IMR-90 (cell line): ENCODE results near the gene CGREF1. TPM values are rescaled to one million over a fixed set of nuclear protein-coding genes. Genes with fewer than 3 reads are reported as not detected.

Experiments
- ATAC-seq: fragments of 200-7000 bp; cut with Tn5 transposase; 2 replicates; pipeline ENCODE4 v1.9.1; 2020; ENCODE audit warnings: low read depth, mild to moderate bottlenecking, moderate library complexity
- BruUV-seq: library from RNA; stranded (reverse); fragments of 400-500 nt; replicated peaks from 2 replicates; lab custom pipeline; 2021; lab: Mats Ljungman, UMichigan
- CTCF ChIA-PET: fragments of 300-600 bp; formaldehyde crosslinking; extraction: SDS; loops from one replicate; lab custom pipeline; 2021; ENCODE audit warnings: antibody characterized with exemption; lab: Yijun Ruan, JAX
- POLR2A ChIA-PET: fragments of 300-600 bp; sonication (Branson Sonifier 250); formaldehyde crosslinking; loops from one replicate; lab custom pipeline; 2022; ENCODE audit warnings: antibody characterized with exemption; ENCODE audit not compliant: unreplicated experiment; lab: Charles Lee
- DNase-seq: peaks from one replicate; pipeline ENCODE4 v3.0.0; 2013
- H2AFZ ChIP-seq: replicated peaks from 2 replicates; pipeline ENCODE3; 2013; ENCODE audit warnings: low read length, mild to moderate bottlenecking; ENCODE audit not compliant: poor library complexity
- H2AK5ac ChIP-seq: 2 replicates; pipeline ENCODE4 v1.6.1; 2013; ENCODE audit warnings: low read depth, low read length, inconsistent platforms
- H2AK9ac ChIP-seq: replicated peaks from 2 replicates; pipeline ENCODE3; 2013; ENCODE audit warnings: mild to moderate bottlenecking, low read depth, low read length, moderate library complexity; ENCODE audit not compliant: poor library complexity
- H2BK120ac ChIP-seq: 2 replicates; pipeline ENCODE4 v1.6.1; 2013; ENCODE audit warnings: low read depth, low read length, inconsistent platforms
- H2BK15ac ChIP-seq: 3 replicates; pipeline ENCODE4 v1.6.1; 2013; ENCODE audit warnings: low read depth, low read length, inconsistent platforms
- H2BK20ac ChIP-seq: 2 replicates; pipeline ENCODE4 v1.6.1; 2013; ENCODE audit warnings: low read depth, mild to moderate bottlenecking, inconsistent platforms, low read length, moderate library complexity
- H2BK5ac ChIP-seq: 2 replicates; pipeline ENCODE4 v1.6.1; 2013; ENCODE audit warnings: mild to moderate bottlenecking, low read depth, low read length, inconsistent platforms; ENCODE audit not compliant: poor library complexity, severe bottlenecking
- H3K14ac ChIP-seq: replicated peaks from 2 replicates; pipeline ENCODE4 v1.6.1; 2013; ENCODE audit warnings: low read depth, low read length, inconsistent platforms
- H3K18ac ChIP-seq: 2 replicates; pipeline ENCODE4 v1.6.1; 2013; ENCODE audit warnings: low read depth, low read length, control low read depth
- H3K23ac ChIP-seq: 2 replicates; pipeline ENCODE4 v1.6.1; 2013; ENCODE audit warnings: low read depth, low read length, inconsistent platforms
- H3K27ac ChIP-seq: 2 replicates; pipeline ENCODE4 v1.5.1; 2013; ENCODE audit warnings: mild to moderate bottlenecking, control low read depth, low read length; ENCODE audit not compliant: insufficient read depth
- H3K27me3 ChIP-seq: 2 replicates; pipeline ENCODE4 v1.6.1; 2013; ENCODE audit warnings: low read length; ENCODE audit not compliant: control insufficient read depth, insufficient read depth
- H3K36me3 ChIP-seq: 2 replicates; pipeline ENCODE4 v1.6.1; 2013; ENCODE audit warnings: low read length, mixed read lengths; ENCODE audit not compliant: control insufficient read depth, insufficient read depth
- H3K4ac ChIP-seq: 2 replicates; pipeline ENCODE4 v1.6.1; 2013; ENCODE audit warnings: low read depth, low read length, inconsistent platforms
- H3K4me1 ChIP-seq: 2 replicates; pipeline ENCODE4 v1.6.1; 2013; ENCODE audit warnings: low read length, mixed read lengths; ENCODE audit not compliant: control insufficient read depth, insufficient read depth
- H3K4me2 ChIP-seq: 2 replicates; pipeline ENCODE4 v1.6.1; 2013; ENCODE audit warnings: low read depth, mild to moderate bottlenecking, control low read depth, low read length, moderate library complexity
- H3K4me3 ChIP-seq: 2 replicates; pipeline ENCODE4 v1.5.1; 2013; ENCODE audit warnings: low read depth, mild to moderate bottlenecking, control low read depth, low read length, moderate library complexity; ENCODE audit not compliant: insufficient read depth
- H3K56ac ChIP-seq: 2 replicates; pipeline ENCODE4 v1.6.1; 2013; ENCODE audit warnings: low read length, inconsistent platforms; ENCODE audit not compliant: insufficient read depth; ENCODE audit errors: extremely low read depth
- H3K79me1 ChIP-seq, 2 experiments: 2 replicates each; pipeline ENCODE4 v1.6.1; 2013; ENCODE audit warnings: low read length in 2 of 2, inconsistent platforms in 1 of 2, low read depth in 1 of 2
- H3K9ac ChIP-seq: 2 replicates; pipeline ENCODE4 v1.6.1; 2013; ENCODE audit warnings: low read depth, low read length, control low read depth
- H3K9me1 ChIP-seq: 2 replicates; pipeline ENCODE4 v1.6.1; 2013; ENCODE audit warnings: low read length, inconsistent platforms; ENCODE audit not compliant: insufficient read depth
- H3K9me3 ChIP-seq: 2 replicates; pipeline ENCODE4 v1.6.1; 2013; ENCODE audit warnings: low read length; ENCODE audit not compliant: control insufficient read depth, insufficient read depth
- H4K20me1 ChIP-seq: 2 replicates; pipeline ENCODE4 v1.6.1; 2013; ENCODE audit warnings: low read length, inconsistent platforms; ENCODE audit not compliant: insufficient read depth
- H4K5ac ChIP-seq: 2 replicates; pipeline ENCODE4 v1.6.1; 2013; ENCODE audit warnings: mild to moderate bottlenecking, low read depth, low read length, control low read depth
- H4K8ac ChIP-seq, 2 experiments: 2 replicates each; pipeline ENCODE4 v1.6.1; 2013; ENCODE audit warnings: low read depth in 2 of 2, low read length in 2 of 2, control low read depth in 1 of 2, inconsistent platforms in 1 of 2
- H4K91ac ChIP-seq: 2 replicates; pipeline ENCODE4 v1.6.1; 2013; ENCODE audit warnings: low read depth, low read length, inconsistent platforms; ENCODE audit not compliant: insufficient read depth
- BHLHE40 ChIP-seq: fragments of 150-350 bp; IDR thresholded peaks from 2 replicates; pipeline ENCODE4 v1.6.1; 2016; ENCODE audit warnings: mild to moderate bottlenecking, low read depth, low read length
- CEBPB ChIP-seq: IDR thresholded peaks from 2 replicates; pipeline ENCODE4 v1.6.1; 2012; ENCODE audit warnings: low read depth, low read length, improper control_type of control experiment
- CHD1 ChIP-seq: IDR thresholded peaks from 2 replicates; pipeline ENCODE4 v1.6.1; 2012; ENCODE audit warnings: low read depth, low read length, improper control_type of control experiment
- CTCF ChIP-seq: conservative IDR thresholded peaks from 2 replicates; pipeline ENCODE4 v1.5.1; 2012; ENCODE audit warnings: mild to moderate bottlenecking, low read depth, low read length, improper control_type of control experiment
- FOS ChIP-seq: fragments of 150-350 bp; IDR thresholded peaks from 2 replicates; pipeline ENCODE4 v1.6.1; 2016; ENCODE audit warnings: low read depth, low read length
- MAFK ChIP-seq: IDR thresholded peaks from 2 replicates; pipeline ENCODE4 v1.6.1; 2012; ENCODE audit warnings: low read depth, low read length, improper control_type of control experiment
- MAZ ChIP-seq: IDR thresholded peaks from 2 replicates; pipeline ENCODE4 v1.6.1; 2012; ENCODE audit warnings: low read depth, mild to moderate bottlenecking, low read length, improper control_type of control experiment, moderate library complexity, borderline replicate concordance
- MXI1 ChIP-seq: IDR thresholded peaks from 2 replicates; pipeline ENCODE4 v1.6.1; 2012; ENCODE audit warnings: low read depth, mild to moderate bottlenecking, low read length, moderate library complexity, borderline replicate concordance
- NFE2L2 ChIP-seq: fragments of 150-350 bp; IDR thresholded peaks from 2 replicates; pipeline ENCODE4 v1.6.1; 2016; ENCODE audit warnings: low read depth, mild to moderate bottlenecking, low read length
- POLR2A ChIP-seq: IDR thresholded peaks from 2 replicates; pipeline ENCODE4 v1.6.1; 2012; ENCODE audit warnings: mild to moderate bottlenecking, low read depth, low read length
- RAD21 ChIP-seq: IDR thresholded peaks from 2 replicates; pipeline ENCODE4 v1.6.1; 2012; ENCODE audit warnings: low read length, improper control_type of control experiment
- RCOR1 ChIP-seq: IDR thresholded peaks from 2 replicates; pipeline ENCODE4 v1.6.1; 2012; ENCODE audit warnings: mild to moderate bottlenecking, low read length, improper control_type of control experiment; ENCODE audit not compliant: insufficient replicate concordance
- RFX5 ChIP-seq: IDR thresholded peaks from 2 replicates; pipeline ENCODE4 v1.8.0; 2012; ENCODE audit warnings: low read depth, mild to moderate bottlenecking, low read length, moderate library complexity
- SMC3 ChIP-seq: fragments of 150-350 bp; IDR thresholded peaks from 2 replicates; pipeline ENCODE4 v1.6.1; 2016; ENCODE audit warnings: low read depth, mild to moderate bottlenecking, antibody characterized with exemption, low read length, moderate library complexity
- USF2 ChIP-seq: fragments of 150-350 bp; IDR thresholded peaks from 2 replicates; pipeline ENCODE4 v1.6.1; 2017; ENCODE audit warnings: mild to moderate bottlenecking, antibody characterized with exemption, low read length, low read depth
- WGBS, 2 experiments: methylation state at CpG; one replicate each; pipeline versions ENCODE4 v1.1.5 to v1.1.7; 2013; ENCODE audit warnings: missing lambda C conversion rate in 2 of 2; ENCODE audit not compliant: insufficient read length in 1 of 2; ENCODE audit errors: extremely low coverage in 2 of 2; 5-methylcytosine and 5-hydroxymethylcytosine counted together
- dilution Hi-C: fragments of 300-500 bp; cut with HindIII; formaldehyde crosslinking; loops from one replicate; pipeline ENCODE4 v1.14.3; 2018; ENCODE audit warnings: low sequenced_read_pairs; ENCODE audit not compliant: unreplicated experiment
- in situ Hi-C: fragments of 300-500 bp; cut with MboI; formaldehyde crosslinking; loops from 3 replicates; pipeline ENCODE4 v1.14.3; 2019; ENCODE audit warnings: low sequenced_read_pairs, inconsistent platforms, mixed read lengths
- intact Hi-C: fragments of 100-400 bp; cut with micrococcal nuclease; formaldehyde crosslinking; loops from 2 replicates; pipeline ENCODE4 v1.10.0; 2022
- polyA plus RNA-seq, 3 experiments: library from polyadenylated mRNA; depleted of rRNA; stranded (reverse); fragments of >200 nt; gene quantifications; 2 replicates each; pipeline ENCODE4 v1.2.3, GENCODE V29; 2012; ENCODE audit warnings: low replicate concordance in 1 of 3
- total RNA-seq: library from RNA; depleted of rRNA; stranded (reverse); fragments of >200 nt; gene quantifications from 2 replicates; pipeline ENCODE4 v1.2.3, GENCODE V29; 2012
- TF ChIP-seq, protein P1 (sequence below): fragments of 150-350 bp; IDR thresholded peaks from 2 replicates; pipeline ENCODE4 v1.6.1; 2016; ENCODE audit warnings: low read depth, mild to moderate bottlenecking, low read length, moderate library complexity, borderline replicate concordance

The CGREF1 gene
- total and polyA plus RNA-seq, 2 of the 4 experiments (the other 2 are of a cell fraction) = 0.54 to 1.3 TPM

DNA sequence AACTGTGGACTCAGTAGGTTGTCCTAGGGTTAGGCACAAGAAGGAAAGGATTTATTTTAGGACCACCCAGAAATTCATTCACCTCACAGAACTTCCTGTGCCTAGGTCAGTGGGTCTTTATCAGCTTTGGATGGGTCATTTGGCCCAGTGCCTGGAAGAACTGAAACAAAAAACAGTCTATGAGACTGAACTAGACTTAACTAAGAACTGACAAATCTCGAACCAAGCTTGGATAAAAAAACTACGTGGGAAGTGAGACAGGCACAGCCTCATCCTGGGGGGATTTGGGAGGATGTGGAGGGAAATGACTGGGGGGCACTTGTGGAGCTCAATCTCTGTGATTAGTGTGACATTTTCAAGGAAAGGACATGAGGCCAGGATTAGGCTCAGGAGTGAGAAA, 45.1 kb downstream of the CGREF1 start:
- Histone ChIP-seq H3K4me3 (no peak overlapping the region), H3K27me3 (no peaks in the 10 kb centered on the region), H3K18ac (peak overlapping the region; percentile 65), H3K9me3 (no peaks in the 10 kb centered on the region), H3K36me3 (peaks cover 12% of the 10 kb centered on the region), H2BK120ac (peak overlapping the region; percentile 80), H3K9me1 (peaks cover 22% of the 10 kb centered on the region), H3K4ac (peak overlapping the region; percentile 80), H2AK5ac (peak overlapping the region; percentile 90), H2BK15ac (peak overlapping the region; percentile 6; the same call in 2 of the 3 replicates), H3K4me1 (peaks cover 37% of the 10 kb centered on the region), H3K56ac (no peak overlapping the region; the same call in 1 of the 2 replicates), H4K8ac (peak overlapping the region; percentile 45 to 74; a peak in 2 of 4 replicates), H3K4me2 (no peak overlapping the region), H3K27ac (peak overlapping the region; percentile 68; the same call in 1 of the 2 replicates), H3K23ac (peak overlapping the region; percentile 77), H4K5ac (peak overlapping the region; percentile 58), H3K79me1 (peaks cover 17 to 36% of the 10 kb centered on the region in 2 experiments), H2BK5ac (peak overlapping the region; percentile 41), H2BK20ac (peak overlapping the region; percentile 78), H3K14ac (peak overlapping the region; percentile 68), H3K9ac (peak overlapping the region; percentile 14; the same call in 1 of the 2 replicates), H2AFZ (no peak overlapping the region), H2AK9ac (peak overlapping the region; percentile 66), H4K91ac (peak overlapping the region; percentile 2), H4K20me1 (peaks cover 11% of the 10 kb centered on the region)
- intact Hi-C loops = loop anchor here (5.0 kb wide), 1 partner anchor 111 kb away; no protein-coding TSS in a partner anchor
- in situ Hi-C loops = no loop called here
- CTCF ChIA-PET = no interaction called here
- dilution Hi-C loops = no loop called here
- POLR2A ChIA-PET = no interaction called here
- ATAC-seq (no peak), DNase-seq (peak; percentile 22)
- TF ChIP-seq MAZ (no peak), USF2 (no peak), MXI1 (no peak), MAFK (no peak), SMC3 (no peak), RAD21 (no peak), CEBPB (no peak), NFE2L2 (no peak), FOS (no peak), RCOR1 (no peak), CTCF (no peak), POLR2A (no peak), RFX5 (no peak), BHLHE40 (no peak), CHD1 (no peak)
- TF ChIP-seq, protein P1, sequence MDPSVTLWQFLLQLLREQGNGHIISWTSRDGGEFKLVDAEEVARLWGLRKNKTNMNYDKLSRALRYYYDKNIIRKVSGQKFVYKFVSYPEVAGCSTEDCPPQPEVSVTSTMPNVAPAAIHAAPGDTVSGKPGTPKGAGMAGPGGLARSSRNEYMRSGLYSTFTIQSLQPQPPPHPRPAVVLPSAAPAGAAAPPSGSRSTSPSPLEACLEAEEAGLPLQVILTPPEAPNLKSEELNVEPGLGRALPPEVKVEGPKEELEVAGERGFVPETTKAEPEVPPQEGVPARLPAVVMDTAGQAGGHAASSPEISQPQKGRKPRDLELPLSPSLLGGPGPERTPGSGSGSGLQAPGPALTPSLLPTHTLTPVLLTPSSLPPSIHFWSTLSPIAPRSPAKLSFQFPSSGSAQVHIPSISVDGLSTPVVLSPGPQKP = no peak
- no TSS peak for BruUV-seq
- no CpG with 5 or more reads among the region's 2 CpGs for WGBS, 2 experiments
